GM12878 (cell line): ENCODE data around the gene CLCN7. TPM values are rescaled to one million over a fixed set of nuclear protein-coding genes. Genes with fewer than 3 reads are reported as not detected.

Experiments
- ATAC-seq: fragments of 200-7000 bp; cut with Tn5 transposase; 3 replicates; pipeline ENCODE4 v1.9.1; 2020; ENCODE audit warnings: mild to moderate bottlenecking, moderate library complexity
- BruUV-seq: library from RNA; stranded (reverse); fragments of 400-500 nt; replicated peaks from 2 replicates; lab custom pipeline; 2021; lab: Mats Ljungman, UMichigan
- CTCF ChIA-PET: fragments of 300-600 bp; sonication (Branson Sonifier 250); formaldehyde crosslinking; extraction: SDS; loops from one replicate; lab custom pipeline; 2021; ENCODE audit warnings: inconsistent platforms; lab: Yijun Ruan, JAX
- POLR2A ChIA-PET: fragments of 350-600 bp; formaldehyde crosslinking; extraction: SDS; loops from one replicate; lab custom pipeline; 2021; ENCODE audit warnings: inconsistent platforms; lab: Charles Lee
- RAD21 ChIA-PET: fragments of 300-600 bp; sonication (Branson Sonifier 250); formaldehyde crosslinking; loops from one replicate; lab custom pipeline; 2023; ENCODE audit warnings: antibody characterized with exemption; ENCODE audit not compliant: unreplicated experiment; lab: Charles Lee
- SMC1A ChIA-PET: fragments of 300-600 bp; sonication (Branson Sonifier 250); formaldehyde crosslinking; loops from one replicate; lab custom pipeline; 2023; ENCODE audit not compliant: unreplicated experiment, uncharacterized antibody; lab: Charles Lee
- DNase-seq: peaks from one replicate; pipeline ENCODE4 v3.0.0-alpha.2; 2011; ENCODE audit warnings: low read depth, low spot score
- FAIRE-seq: peaks from 3 replicates; lab custom pipeline; 2011; peaks lifted over from hg19 to GRCh38; lab: Jason Lieb, UNC
- H2AFZ ChIP-seq: 2 replicates; pipeline ENCODE4 v1.6.0; 2011; ENCODE audit warnings: low read depth, low read length, control low read depth; ENCODE audit not compliant: control insufficient read depth
- H3K27ac ChIP-seq: 2 replicates; pipeline ENCODE4 v1.5.1; 2011; ENCODE audit warnings: control low read depth; ENCODE audit not compliant: control insufficient read depth, insufficient read depth
- H3K27me3 ChIP-seq, 2 experiments: replicated peaks in 1 of 2; 2 replicates each; pipeline versions ENCODE4 v1.6.0 to v1.6.1; 2011; ENCODE audit warnings: low read length in 1 of 2; ENCODE audit not compliant: control insufficient read depth in 2 of 2, insufficient read depth in 2 of 2
- H3K36me3 ChIP-seq, 2 experiments: 2 replicates each; pipeline ENCODE4 v1.5.1; 2011; ENCODE audit warnings: low read length in 1 of 2; ENCODE audit not compliant: control insufficient read depth in 2 of 2, insufficient read depth in 2 of 2
- H3K4me1 ChIP-seq: 2 replicates; pipeline ENCODE4 v1.6.1; 2011; ENCODE audit warnings: mild to moderate bottlenecking, low read length, moderate library complexity, mixed read lengths; ENCODE audit not compliant: control insufficient read depth, insufficient read depth
- H3K4me2 ChIP-seq: 2 replicates; pipeline ENCODE4 v1.6.0; 2011; ENCODE audit warnings: control low read depth; ENCODE audit not compliant: control insufficient read depth, insufficient read depth
- H3K4me3 ChIP-seq: fragments of 200-600 bp; sonication (generic); 2 replicates; pipeline ENCODE4 v1.5.1; 2016
- H3K79me2 ChIP-seq: 2 replicates; pipeline ENCODE4 v1.6.0; 2011; ENCODE audit warnings: low read length; ENCODE audit not compliant: control insufficient read depth, insufficient read depth
- H3K9ac ChIP-seq: 2 replicates; pipeline ENCODE4 v1.8.0; 2011; ENCODE audit warnings: low read length, control low read depth, mixed read lengths; ENCODE audit not compliant: control insufficient read depth, insufficient read depth
- H3K9me3 ChIP-seq: replicated peaks from 3 replicates; pipeline ENCODE4 v1.5.1; 2011; ENCODE audit warnings: mild to moderate bottlenecking, low read length; ENCODE audit not compliant: control insufficient read depth, insufficient read depth
- H4K20me1 ChIP-seq: 2 replicates; pipeline ENCODE4 v1.6.0; 2011; ENCODE audit not compliant: control insufficient read depth, insufficient read depth
- NBN ChIP-seq: fragments of 450-650 bp; IDR thresholded peaks from 2 replicates; pipeline ENCODE4 v1.6.1; 2016
- POLR2A ChIP-seq: IDR thresholded peaks from 2 replicates; pipeline ENCODE4 v1.6.1; 2011; ENCODE audit warnings: low read depth, mild to moderate bottlenecking, low read length
- WGBS: methylation state at CpG from one replicate; pipeline ENCODE4 v1.1.6; 2016; ENCODE audit warnings: low lambda C conversion rate; ENCODE audit not compliant: insufficient replicate concordance, insufficient coverage; ENCODE audit errors: missing lambda C conversion rate; 5-methylcytosine and 5-hydroxymethylcytosine counted together
- in situ Hi-C: fragments of 300-500 bp; cut with MboI; formaldehyde crosslinking; loops from 9 replicates; pipeline ENCODE4 v1.14.3; 2018; ENCODE audit warnings: mixed read lengths
- intact Hi-C: fragments of 100-400 bp; cut with micrococcal nuclease; formaldehyde crosslinking; loops from one replicate; pipeline ENCODE4 v1.14.2; 2022; ENCODE audit not compliant: unreplicated experiment
- polyA plus RNA-seq, 11 experiments: library from polyadenylated mRNA; depleted of rRNA in 4 of 11; unstranded in 6 of 11; stranded (reverse) in 5 of 11; fragments of >200 nt; fragmentation: Nextera tagmentation in 4 of 11; fragmentation: Illumina TruSeq in 1 of 11; extraction: Ambion mirVana in 4 of 11; extraction: Trizol in 1 of 11; gene quantifications; 1 replicate in 1 of 11; 2 replicates in 10 of 11; pipeline versions ENCODE4 v1.2.1 to v1.2.3, GENCODE V29; 2011 to 2016; ENCODE audit warnings: inconsistent platforms in 2 of 11, missing spikeins in 2 of 11, low read depth in 1 of 11
- total RNA-seq, 4 experiments: library from RNA; depleted of rRNA in 3 of 4; stranded (reverse); fragments of >200 nt in 3 of 4; fragmentation: Illumina TruSeq in 1 of 4; extraction: Trizol in 1 of 4; gene quantifications; 2 replicates each; pipeline versions ENCODE4 v1.2.1 to v1.2.3, GENCODE V29; 2013 to 2021
- TF ChIP-seq, protein P1 (sequence below): fragments of 450-650 bp; IDR thresholded peaks from 2 replicates; pipeline ENCODE4 v1.6.1; 2017; ENCODE audit warnings: mild to moderate bottlenecking

Gene CLCN7
- total and polyA plus RNA-seq, 10 of the 15 experiments (the other 5 are each of a cell fraction or from before 2014, with no cell fraction given), result 0.04 to 62.5 (median 19.9) TPM

DNA sequence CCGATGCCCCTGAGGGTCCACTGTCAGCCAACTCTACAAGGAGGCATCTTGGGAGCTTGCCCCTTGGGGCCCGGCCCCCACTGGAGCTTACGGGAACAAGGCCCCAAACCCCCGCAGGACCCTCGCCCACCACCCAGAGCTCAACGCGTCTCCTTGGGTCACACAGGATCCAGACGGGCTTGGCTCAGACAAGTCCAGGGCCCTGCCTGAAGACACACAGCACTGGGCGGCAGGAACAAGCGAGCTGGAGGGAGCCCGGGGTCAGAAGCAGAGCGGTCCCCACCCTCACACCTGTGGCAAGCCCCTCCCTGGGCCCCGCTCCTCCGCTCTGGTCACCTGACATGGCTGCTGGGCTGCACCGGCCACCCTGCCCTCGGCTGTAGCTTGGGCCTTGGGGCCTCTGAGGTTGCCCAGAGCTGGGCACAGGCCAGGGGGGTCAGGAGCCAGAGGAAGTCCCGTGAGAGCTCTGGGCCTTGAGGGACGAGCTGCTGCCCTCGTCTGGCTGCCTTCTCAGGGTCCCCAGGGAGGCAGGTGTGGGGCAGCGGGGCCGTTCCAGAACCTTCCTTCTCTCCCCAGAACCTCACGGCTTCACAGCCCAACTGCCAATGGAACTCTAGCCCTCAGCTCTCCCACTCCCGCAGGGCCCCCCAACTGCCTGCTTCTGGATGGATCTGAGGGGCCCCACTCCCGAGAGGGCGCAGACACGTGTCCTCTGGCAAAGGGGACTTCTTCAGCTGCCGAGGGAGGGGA is 30.7 kb downstream of the CLCN7 start, which contains the start of gene CCDC154:
CCDC154 (minus strand) TSS at position 577 of the 750 bp plus-strand sequence; CDS start at position 343, 234 bp downstream.
- SMC1A ChIA-PET, result no interaction called here
- DNase-seq (no peak), FAIRE-seq (no peak), ATAC-seq (peak; percentile 12; the same call in 1 of the 3 replicates)
- H3K4me2 ChIP-seq, result no peak within 1 kb of the TSS
- no peaks in the 10 kb centered on the region for H3K4me1 ChIP-seq
- no peaks in the 10 kb centered on the region for H3K79me2 ChIP-seq
- TF ChIP-seq, protein P1, sequence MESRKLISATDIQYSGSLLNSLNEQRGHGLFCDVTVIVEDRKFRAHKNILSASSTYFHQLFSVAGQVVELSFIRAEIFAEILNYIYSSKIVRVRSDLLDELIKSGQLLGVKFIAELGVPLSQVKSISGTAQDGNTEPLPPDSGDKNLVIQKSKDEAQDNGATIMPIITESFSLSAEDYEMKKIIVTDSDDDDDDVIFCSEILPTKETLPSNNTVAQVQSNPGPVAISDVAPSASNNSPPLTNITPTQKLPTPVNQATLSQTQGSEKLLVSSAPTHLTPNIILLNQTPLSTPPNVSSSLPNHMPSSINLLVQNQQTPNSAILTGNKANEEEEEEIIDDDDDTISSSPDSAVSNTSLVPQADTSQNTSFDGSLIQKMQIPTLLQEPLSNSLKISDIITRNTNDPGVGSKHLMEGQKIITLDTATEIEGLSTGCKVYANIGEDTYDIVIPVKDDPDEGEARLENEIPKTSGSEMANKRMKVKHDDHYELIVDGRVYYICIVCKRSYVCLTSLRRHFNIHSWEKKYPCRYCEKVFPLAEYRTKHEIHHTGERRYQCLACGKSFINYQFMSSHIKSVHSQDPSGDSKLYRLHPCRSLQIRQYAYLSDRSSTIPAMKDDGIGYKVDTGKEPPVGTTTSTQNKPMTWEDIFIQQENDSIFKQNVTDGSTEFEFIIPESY, result no peak
- peak; percentile 23; the same call in 1 of the 2 replicates for TF ChIP-seq POLR2A
- no peaks in the 10 kb centered on the region for H3K36me3 ChIP-seq
- H3K27me3 ChIP-seq, result no peaks in the 10 kb centered on the region
- WGBS, result 59% methylated on average over 27 of the region's 27 CpGs
- no peak within 1 kb of the TSS for H2AFZ ChIP-seq
- intact Hi-C loops (no loop called here), in situ Hi-C loops (no loop called here)
- CTCF ChIA-PET, result interaction anchor here (1.5 kb wide), 1 partner anchor 80 kb away, joined by 3 read pairs; no protein-coding TSS in a partner anchor
- no peak within 1 kb of the TSS for H3K9ac ChIP-seq
- H3K9me3 ChIP-seq, result no peaks in the 10 kb centered on the region
- no peak within 1 kb of the TSS for H3K4me3 ChIP-seq
- RAD21 ChIA-PET, result no interaction called here
- H4K20me1 ChIP-seq, result no peaks in the 10 kb centered on the region
- POLR2A ChIA-PET, result no interaction called here
- H3K27ac ChIP-seq, result no peak within 1 kb of the TSS
- no TSS peak for BruUV-seq

DNA sequence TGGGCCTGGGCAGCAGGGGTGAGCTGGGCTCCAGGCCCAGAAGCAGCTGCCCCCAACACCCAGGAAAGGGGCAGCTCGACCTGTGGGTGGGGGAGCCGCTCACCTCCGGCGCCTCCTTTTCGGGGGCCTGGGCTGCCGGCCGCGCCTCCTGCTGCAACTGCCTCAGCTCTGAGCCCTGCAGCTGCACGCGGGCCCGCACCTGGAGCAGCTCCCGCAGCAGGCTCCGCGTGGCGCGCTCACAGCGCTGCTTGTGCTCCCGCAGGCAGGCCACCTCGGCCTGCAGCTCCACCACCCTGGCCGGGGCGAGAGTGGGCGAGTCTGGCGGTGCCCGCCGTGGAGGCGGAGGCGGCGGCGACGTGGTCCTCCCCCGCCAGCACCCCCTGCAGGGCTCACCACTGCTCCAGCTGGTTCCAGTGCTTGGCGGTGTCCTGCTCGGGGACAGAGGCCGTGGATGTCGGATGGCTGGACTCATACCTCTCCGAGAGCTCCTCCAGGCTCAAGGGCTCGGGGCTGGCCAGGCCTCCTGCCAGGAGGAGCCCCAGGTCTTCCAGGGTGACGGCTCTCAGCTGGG is 31.3 kb downstream of the CLCN7 start:
- SMC1A ChIA-PET, result no interaction called here
- ATAC-seq, result no peak
- no peak for TF ChIP-seq NBN
- TF ChIP-seq, all 136 proteins: peak for 0
- Histone ChIP-seq H3K4me3 (no peak overlapping the region), H3K79me2 (no peaks in the 10 kb centered on the region), H3K9me3 (no peaks in the 10 kb centered on the region), H3K4me1 (no peaks in the 10 kb centered on the region), H4K20me1 (no peaks in the 10 kb centered on the region), H2AFZ (no peak overlapping the region), H3K9ac (no peak overlapping the region), H3K36me3 (no peaks in the 10 kb centered on the region), H3K27ac (no peak overlapping the region), H3K27me3 (no peaks in the 10 kb centered on the region), H3K4me2 (no peak overlapping the region)
- intact Hi-C loops (no loop called here), in situ Hi-C loops (no loop called here)
- FAIRE-seq, result no peak
- WGBS, result 70% methylated on average over 36 of the region's 38 CpGs
- ChIA-PET RAD21 (no interaction called here), POLR2A (no interaction called here), CTCF (interaction anchor here (1.5 kb wide), 1 partner anchor 79 kb away, joined by 3 read pairs; no protein-coding TSS in a partner anchor)
- no peak for DNase-seq
- no TSS peak for BruUV-seq
